Stomach (tissue), 9 donors: Measurements from ENCODE around the gene ENAH. TPM values are rescaled to one million over a fixed set of nuclear protein-coding genes. Genes with fewer than 3 reads are reported as not detected.

ENCODE experiments used
- DNase-seq, 2 donors: peaks; one replicate each; pipeline versions ENCODE4 v3.0.0 to v3.0.0-alpha.2; 2013 to 2019
- H3K27ac ChIP-seq, 5 donors: fragments of 200-600 bp in 4 of 5; sonication (generic) in 4 of 5; one replicate each; pipeline ENCODE4 v1.5.1; 2013 to 2019; ENCODE audit warnings: mild to moderate bottlenecking in 1 of 5, moderate library complexity in 1 of 5
- H3K27me3 ChIP-seq, 3 donors: fragments of 200-600 bp; sonication (generic); one replicate each; pipeline ENCODE4 v1.5.1; 2017 to 2019; ENCODE audit warnings: mixed run types in 1 of 3
- H3K36me3 ChIP-seq, 4 donors: fragments of 200-600 bp; sonication (generic); 1 replicate in 3 of 4; 2 replicates in 1 of 4; pipeline ENCODE4 v1.5.1; 2016 to 2019
- H3K4me1 ChIP-seq, 4 donors: fragments of 200-600 bp; sonication (generic); one replicate each; pipeline ENCODE4 v1.5.1; 2016 to 2019
- H3K4me3 ChIP-seq, 4 donors: fragments of 200-600 bp; sonication (generic) in 3 of 4; one replicate each; pipeline ENCODE4 v1.5.1; 2016 to 2019; ENCODE audit warnings: mild to moderate bottlenecking in 1 of 4
- H3K9me3 ChIP-seq, 4 donors: fragments of 200-600 bp; sonication (generic); one replicate each; pipeline ENCODE4 v1.5.1; 2016 to 2019
- EP300 ChIP-seq: sonication (generic); formaldehyde crosslinking; IDR thresholded peaks from one replicate; pipeline ENCODE4 v1.6.1; 2017; ENCODE audit warnings: antibody characterized with exemption
- POLR2A ChIP-seq, 4 donors: fragments of 450-650 bp; IDR thresholded peaks; one replicate each; pipeline ENCODE4 v1.6.1; 2016; ENCODE audit warnings: antibody characterized with exemption in 4 of 4, control low read depth in 2 of 4, mild to moderate bottlenecking in 1 of 4, moderate library complexity in 1 of 4
- POLR2AphosphoS5 ChIP-seq, 3 donors: sonication (generic); formaldehyde crosslinking; IDR thresholded peaks; one replicate each; pipeline ENCODE4 v1.6.1; 2016; ENCODE audit warnings: antibody characterized with exemption in 3 of 3
- WGBS, 5 donors: extraction: QIAGEN DNeasy Blood & Tissue Kit in 3 of 5; methylation state at CpG; one replicate each; pipeline versions ENCODE4 v1.1.5 to v1.1.7; 2013 to 2018; 5-methylcytosine and 5-hydroxymethylcytosine counted together
- intact Hi-C: fragments of 100-400 bp; cut with DNase I; formaldehyde crosslinking; loops from one replicate; pipeline ENCODE4 v1.15.1; 2023; ENCODE audit warnings: low total_unique reads
- polyA plus RNA-seq, 3 donors: library from polyadenylated mRNA; stranded (reverse); fragments of 200-250 nt; gene quantifications; one replicate each; pipeline ENCODE4 v1.2.3, GENCODE V29; 2013
- total RNA-seq, 5 donors: library from RNA; depleted of rRNA; stranded (reverse); fragments of >200 nt; gene quantifications; one replicate each; pipeline versions ENCODE4 v1.1.0 to v1.2.3, GENCODE V29; 2014 to 2016
- TF ChIP-seq, protein P1 (sequence below), 7 experiments: fragments of 450-650 bp in 4 of 7; fragments of 200-600 bp in 3 of 7; sonication (generic) in 3 of 7; IDR thresholded peaks; one replicate each; pipeline ENCODE4 v1.5.1; 2016 to 2019; ENCODE audit warnings: antibody characterized with exemption in 7 of 7, control low read depth in 2 of 7, mild to moderate bottlenecking in 1 of 7
- donor health status: healthy with polysubstance abuse.
- donor health status: Bipolar disorder and iron deficiency.
- donor health status: healthy.

Gene ENAH
- total and polyA plus RNA-seq, 8 donors: 8.5 to 186 (median 110) TPM

DNA sequence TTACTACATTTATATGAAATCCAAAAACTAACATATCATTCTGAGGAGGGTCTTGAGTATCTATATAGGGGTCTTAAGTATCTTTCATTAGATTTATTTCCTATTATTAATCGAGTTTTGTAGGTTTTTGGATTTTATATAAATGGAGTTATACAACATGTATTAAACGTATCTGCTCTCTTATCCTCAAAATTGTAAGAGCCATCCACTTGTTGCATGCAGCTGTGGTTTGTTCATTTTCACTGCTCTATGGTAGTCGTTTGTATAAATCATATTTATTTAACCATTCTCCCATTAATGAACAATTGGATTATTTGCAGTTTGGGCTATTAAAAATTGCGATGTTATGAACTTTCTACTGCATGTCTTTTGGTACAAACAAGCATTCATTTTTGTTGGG is 97.1 kb downstream of the ENAH start:
- Histone ChIP-seq H3K4me3 (no peak overlapping the region), H3K36me3 (peaks cover 0 to 7% (median under 1%) of the 10 kb centered on the region in 4 donors), H3K9me3 (peaks cover 0 to 5% (median 2%) of the 10 kb centered on the region in 4 donors), H3K27me3 (no peaks in the 10 kb centered on the region), H3K27ac (no peak overlapping the region), H3K4me1 (peaks cover 0 to 20% (median 0%) of the 10 kb centered on the region in 4 donors)
- TF ChIP-seq, protein P1, sequence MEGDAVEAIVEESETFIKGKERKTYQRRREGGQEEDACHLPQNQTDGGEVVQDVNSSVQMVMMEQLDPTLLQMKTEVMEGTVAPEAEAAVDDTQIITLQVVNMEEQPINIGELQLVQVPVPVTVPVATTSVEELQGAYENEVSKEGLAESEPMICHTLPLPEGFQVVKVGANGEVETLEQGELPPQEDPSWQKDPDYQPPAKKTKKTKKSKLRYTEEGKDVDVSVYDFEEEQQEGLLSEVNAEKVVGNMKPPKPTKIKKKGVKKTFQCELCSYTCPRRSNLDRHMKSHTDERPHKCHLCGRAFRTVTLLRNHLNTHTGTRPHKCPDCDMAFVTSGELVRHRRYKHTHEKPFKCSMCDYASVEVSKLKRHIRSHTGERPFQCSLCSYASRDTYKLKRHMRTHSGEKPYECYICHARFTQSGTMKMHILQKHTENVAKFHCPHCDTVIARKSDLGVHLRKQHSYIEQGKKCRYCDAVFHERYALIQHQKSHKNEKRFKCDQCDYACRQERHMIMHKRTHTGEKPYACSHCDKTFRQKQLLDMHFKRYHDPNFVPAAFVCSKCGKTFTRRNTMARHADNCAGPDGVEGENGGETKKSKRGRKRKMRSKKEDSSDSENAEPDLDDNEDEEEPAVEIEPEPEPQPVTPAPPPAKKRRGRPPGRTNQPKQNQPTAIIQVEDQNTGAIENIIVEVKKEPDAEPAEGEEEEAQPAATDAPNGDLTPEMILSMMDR (IDR thresholded peaks at IDR 0.05): no peak
- TF ChIP-seq POLR2AphosphoS5 (IDR thresholded peaks at IDR 0.05): no peak
- TF ChIP-seq POLR2A (IDR thresholded peaks at IDR 0.05): no peak
- TF ChIP-seq EP300: no peak
- WGBS, 5 donors: 75 to 84% (median 80%) methylated on average over 4 of the region's 4 CpGs
- no peak for DNase-seq
- intact Hi-C loops: loop anchor here (10.0 kb wide), 1 partner anchor 209 kb away; no protein-coding TSS in a partner anchor

DNA sequence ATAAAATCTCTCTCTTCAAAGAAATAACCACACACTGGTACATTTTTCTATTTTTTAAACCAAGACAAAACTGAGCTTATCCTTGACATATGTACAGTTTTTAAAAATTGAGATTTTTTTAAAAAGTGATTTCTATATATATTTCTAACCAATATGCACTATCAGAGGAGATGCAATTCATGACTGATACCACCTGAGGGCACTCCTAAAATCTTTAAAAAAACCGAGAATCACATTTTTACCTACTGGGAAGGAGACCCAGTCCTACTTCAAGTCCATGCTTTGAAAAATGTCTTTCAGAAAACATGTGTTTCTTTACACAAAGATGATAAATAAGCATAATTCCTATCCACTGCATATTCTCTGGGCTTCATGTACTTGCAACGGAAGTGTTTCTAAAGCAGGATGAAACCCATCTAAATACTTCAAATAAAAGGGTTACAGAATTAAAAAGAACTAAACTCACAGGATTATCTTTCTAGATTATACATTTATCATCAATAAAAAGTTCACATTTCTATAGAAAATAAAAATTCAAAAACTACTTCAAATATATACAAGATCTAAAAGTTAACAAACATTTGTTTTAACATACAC is 98.6 kb downstream of the ENAH start:
- peak in 1 of 2 donors; percentile 46 for DNase-seq
- Histone ChIP-seq H3K4me1 (peaks cover 0 to 27% (median 0%) of the 10 kb centered on the region in 4 donors), H3K9me3 (peaks cover 0 to 5% (median 2%) of the 10 kb centered on the region in 4 donors), H3K27me3 (no peaks in the 10 kb centered on the region), H3K36me3 (no peaks in the 10 kb centered on the region), H3K4me3 (no peak overlapping the region), H3K27ac (no peak overlapping the region)
- intact Hi-C loops: loop anchor here (10.0 kb wide), 1 partner anchor 210 kb away; no protein-coding TSS in a partner anchor
- TF ChIP-seq EP300: no peak
- TF ChIP-seq, protein P1 (IDR thresholded peaks at IDR 0.05): peak in 4 of 7 experiments; percentile 42 to 61 (median 47)
- 32 to 48% (median 41%) methylated on average over 2 of the region's 2 CpGs for WGBS, 5 donors

DNA sequence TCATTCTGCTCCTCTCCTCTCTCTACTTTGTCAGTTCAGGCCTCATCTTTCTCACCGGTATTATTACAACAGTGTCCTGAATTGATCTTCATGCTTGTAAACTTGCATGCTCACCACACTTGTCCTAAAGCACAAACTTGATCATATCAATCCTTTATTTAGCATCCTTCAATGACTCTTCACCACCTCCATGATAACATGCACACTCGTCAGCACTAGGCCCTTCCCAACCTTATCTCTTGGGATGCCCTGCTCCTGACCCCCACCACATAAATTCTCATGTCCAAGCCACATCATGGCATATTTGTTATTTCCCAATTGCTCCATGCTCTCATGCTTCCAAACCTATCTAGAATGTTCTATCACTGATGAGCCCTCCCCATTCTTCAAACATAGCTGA is 103.1 kb downstream of the ENAH start:
- Histone ChIP-seq H3K4me1 (peaks cover 0 to 28% (median 6%) of the 10 kb centered on the region in 4 donors), H3K27me3 (no peaks in the 10 kb centered on the region), H3K9me3 (no peaks in the 10 kb centered on the region), H3K36me3 (no peaks in the 10 kb centered on the region), H3K4me3 (no peak overlapping the region), H3K27ac (no peak overlapping the region)
- no peak for DNase-seq
- 84 to 94% (median 91%) methylated on average over 2 of the region's 2 CpGs for WGBS, 5 donors
- TF ChIP-seq EP300 (no peak), POLR2A (IDR thresholded peaks at IDR 0.05) (no peak), POLR2AphosphoS5 (IDR thresholded peaks at IDR 0.05) (no peak)
- TF ChIP-seq, protein P1 (IDR thresholded peaks at IDR 0.05): no peak
- intact Hi-C loops: loop anchor here (10.0 kb wide), 1 partner anchor 215 kb away; no protein-coding TSS in a partner anchor

DNA sequence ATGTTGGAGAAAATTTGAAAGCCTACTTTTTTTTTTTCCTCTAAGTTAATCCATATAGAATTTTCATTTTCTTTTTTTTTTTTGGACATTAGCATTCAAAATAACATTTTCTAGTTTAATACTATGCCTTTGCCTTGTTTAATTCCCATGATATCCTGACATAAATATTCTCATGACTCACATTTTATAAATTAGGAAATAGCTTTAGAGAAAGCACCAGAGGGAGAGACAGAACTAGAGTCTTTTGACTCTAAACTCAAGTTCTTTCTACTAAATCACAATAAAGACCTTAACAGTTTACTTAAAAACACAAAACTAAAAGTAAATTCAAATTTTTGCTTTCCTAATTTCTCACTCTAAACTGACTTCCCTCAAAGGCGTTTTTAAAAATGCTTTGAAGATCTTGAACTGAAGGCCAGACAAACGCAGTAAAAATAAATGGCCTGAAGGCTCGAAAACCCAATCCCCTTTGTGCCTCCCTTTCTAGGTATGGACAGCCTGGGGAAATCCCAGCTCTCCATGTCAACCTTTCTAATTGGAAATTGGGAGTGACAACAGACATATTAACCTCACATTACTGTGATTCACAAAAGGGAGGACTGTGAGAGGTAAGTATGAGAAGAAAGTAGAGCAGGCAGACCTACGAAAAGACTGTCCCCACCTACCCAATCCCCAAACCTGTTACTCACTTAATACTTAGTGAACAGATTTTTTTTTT is 104.6 kb downstream of the ENAH start:
- no peaks in the 10 kb centered on the region for H3K27me3 ChIP-seq
- WGBS, 5 donors: 77 to 85% (median 82%) methylated on average over 4 of the region's 4 CpGs
- TF ChIP-seq POLR2A (IDR thresholded peaks at IDR 0.05) (no peak), POLR2AphosphoS5 (IDR thresholded peaks at IDR 0.05) (no peak), EP300 (no peak)
- TF ChIP-seq, protein P1 (IDR thresholded peaks at IDR 0.05): no peak
- H3K27ac ChIP-seq: peak overlapping the region in 1 of 5 donors; percentile 47
- H3K36me3 ChIP-seq: no peaks in the 10 kb centered on the region
- H3K4me3 ChIP-seq: no peak overlapping the region
- H3K4me1 ChIP-seq: peaks cover 0 to 37% (median 12%) of the 10 kb centered on the region in 4 donors
- H3K9me3 ChIP-seq: no peaks in the 10 kb centered on the region
- intact Hi-C loops: no loop called here
- no peak for DNase-seq
